PC-9 (cell line): ENCODE data around the gene IQCN.

Source experiments
- EZH2 ChIP-seq: fragments of 200-600 bp; sonication (generic); IDR thresholded peaks from 2 replicates; pipeline ENCODE4 v1.8.0; 2017; ENCODE audit warnings: antibody characterized with exemption, low read depth
- TF ChIP-seq, protein P1 (sequence below): fragments of 200-600 bp; sonication (generic); conservative IDR thresholded peaks from 2 replicates; pipeline ENCODE4 v1.6.1; 2017; ENCODE audit warnings: mixed run types, antibody characterized with exemption, mild to moderate bottlenecking, moderate library complexity

- TF ChIP-seq, protein P1, sequence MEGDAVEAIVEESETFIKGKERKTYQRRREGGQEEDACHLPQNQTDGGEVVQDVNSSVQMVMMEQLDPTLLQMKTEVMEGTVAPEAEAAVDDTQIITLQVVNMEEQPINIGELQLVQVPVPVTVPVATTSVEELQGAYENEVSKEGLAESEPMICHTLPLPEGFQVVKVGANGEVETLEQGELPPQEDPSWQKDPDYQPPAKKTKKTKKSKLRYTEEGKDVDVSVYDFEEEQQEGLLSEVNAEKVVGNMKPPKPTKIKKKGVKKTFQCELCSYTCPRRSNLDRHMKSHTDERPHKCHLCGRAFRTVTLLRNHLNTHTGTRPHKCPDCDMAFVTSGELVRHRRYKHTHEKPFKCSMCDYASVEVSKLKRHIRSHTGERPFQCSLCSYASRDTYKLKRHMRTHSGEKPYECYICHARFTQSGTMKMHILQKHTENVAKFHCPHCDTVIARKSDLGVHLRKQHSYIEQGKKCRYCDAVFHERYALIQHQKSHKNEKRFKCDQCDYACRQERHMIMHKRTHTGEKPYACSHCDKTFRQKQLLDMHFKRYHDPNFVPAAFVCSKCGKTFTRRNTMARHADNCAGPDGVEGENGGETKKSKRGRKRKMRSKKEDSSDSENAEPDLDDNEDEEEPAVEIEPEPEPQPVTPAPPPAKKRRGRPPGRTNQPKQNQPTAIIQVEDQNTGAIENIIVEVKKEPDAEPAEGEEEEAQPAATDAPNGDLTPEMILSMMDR, result no peak
- TF ChIP-seq EZH2, result no peak
Measured at GRCh38 chr19:18312092-18312534, 37.9 kb upstream of the IQCN start.
